Measurements from ENCODE around the gene LIMD2. TPM values are rescaled to one million over a fixed set of nuclear protein-coding genes. Genes with fewer than 3 reads are reported as not detected.

Gene LIMD2
- total RNA-seq (2013) = 338 TPM
- 100 to 1,000 TPM; 315 to 631 (median 334) TPM for polyA plus RNA-seq
- 173 and 351 TPM in 2 replicates for polyA minus RNA-seq
- 27.5 to 239 (median 173) reads per million in 11 experiments for total RNA-seq

GRCh38 chr17:63699638-63700527 lies at the start of gene LIMD2:
Gene LIMD2, minus strand, starts transcription at chr17:63700125. Its CDS starts 827 bp downstream, at chr17:63699298.
- TF ChIP-seq CTCF (IDR thresholded peaks at IDR 0.05) = no peak
- Histone ChIP-seq H3K4me2 (replicated peaks; ENCODE audit: extremely low read depth, low read length, poor library complexity, severe bottlenecking) (peak within 1 kb of the TSS; percentile 100), H2AFZ (ENCODE audit: insufficient read depth, low read depth, low read length, poor library complexity, severe bottlenecking) (peak within 1 kb of the TSS; percentile 70), H3K9ac (ENCODE audit: insufficient read depth, low read length, poor library complexity, severe bottlenecking) (peak within 1 kb of the TSS; percentile 91), H3K27me3 (ENCODE audit: control insufficient read depth in 2 of 2, insufficient read depth in 2 of 2, low read length in 2 of 2) (no peaks in the 10 kb centered on the region), H4K20me1 (ENCODE audit: insufficient read depth, low read length) (peaks cover 75% of the 10 kb centered on the region), H3K36me3 (replicated peaks in 1 of 2; ENCODE audit: control insufficient read depth in 1 of 2, insufficient read depth in 2 of 2, low read length in 2 of 2) (peaks cover 41 to 52% of the 10 kb centered on the region in 2 donors), H3K27ac (ENCODE audit: low read depth in 1 of 2, low read length in 2 of 2) (peak within 1 kb of the TSS; percentile 88 to 95), H3K79me2 (ENCODE audit: insufficient read depth, low read length) (peaks cover 58% of the 10 kb centered on the region), H3K4me1 (ENCODE audit: control insufficient read depth in 1 of 2, insufficient read depth in 2 of 2, low read length in 2 of 2) (peaks cover 66 to 76% of the 10 kb centered on the region in 2 donors), H3K4me3 (replicated peaks in 1 of 3; ENCODE audit: low read depth in 2 of 3, low read length in 3 of 3) (peak within 1 kb of the TSS; percentile 74 to 100 (median 92)), H3K9me3 (replicated peaks in 1 of 2; ENCODE audit: control insufficient read depth in 1 of 2, insufficient read depth in 1 of 2, low read length in 2 of 2) (no peaks in the 10 kb centered on the region)
- Mint-ChIP-seq H3K9me3 (peaks cover 0 to 2% (median 0%) of the 10 kb centered on the region in 7 donors), H3K36me3 (peaks cover 43 to 54% of the 10 kb centered on the region in 2 donors), H3K4me1 (peaks cover 64% of the 10 kb centered on the region), H3K27ac (peak within 1 kb of the TSS; percentile 97 to 99 (median 98)), H3K4me3 (peak within 1 kb of the TSS; percentile 95 to 97), H3K27me3 (ENCODE audit: low read depth in 3 of 3) (peaks cover 0 to 3% (median 0%) of the 10 kb centered on the region in 3 donors)
- WGBS (ENCODE audit: insufficient coverage) = under 1% methylated on average over 132 of the region's 133 CpGs
- intact Hi-C loops (cut with micrococcal nuclease) = loop anchor here (5.0 to 10.0 kb wide), 8 partner anchors 42 to 145 kb away; partner anchors contain the start of genes CCDC47 (in 2 of the 2), DDX42 (in 2 of the 2), SMARCD2 (in 2 of the 2) and DCAF7 (in 1 of the 2)
- DNase-seq = peak in 2 of 3 donors; percentile 40 to 45
